ENCODE results near the gene CHDH.
A peak's percentile ranks its signal among the peaks of the same experiment; 100 is the strongest.

Gene CHDH

DNA sequence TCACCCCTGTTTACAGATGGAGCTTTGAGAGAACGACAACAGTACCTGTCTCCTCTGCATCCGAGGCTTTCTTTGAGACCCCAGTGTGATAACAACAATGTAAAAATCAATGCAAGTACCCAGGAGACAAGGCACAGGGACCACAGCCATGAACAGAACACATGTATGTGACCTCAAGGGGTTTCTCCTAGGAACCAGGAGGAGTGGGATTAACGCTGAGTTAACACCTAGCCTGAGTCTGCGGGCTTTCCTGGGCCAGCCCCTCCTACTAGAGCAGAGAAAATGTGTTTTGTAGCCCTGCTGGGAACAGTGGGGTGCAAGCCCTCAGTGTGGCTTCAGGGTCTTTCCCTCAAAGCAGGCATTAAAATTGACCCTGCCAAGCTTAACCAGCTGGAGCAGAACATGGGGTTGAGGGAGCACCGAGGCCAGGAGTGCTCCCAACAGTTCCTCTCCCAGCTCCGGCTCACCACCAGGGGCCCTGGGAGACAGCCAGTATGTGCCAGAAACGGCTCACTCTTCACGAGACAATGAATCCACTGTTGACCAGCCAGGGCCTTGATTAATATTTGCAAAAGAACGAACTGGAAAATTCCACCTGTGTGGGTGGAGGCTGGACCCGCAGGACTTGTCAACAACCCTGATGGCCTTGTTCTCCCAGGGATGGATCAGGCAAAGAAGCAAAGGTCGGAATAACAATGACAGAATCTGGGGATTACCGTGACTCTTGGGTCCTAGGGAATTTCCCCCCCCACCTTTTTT is 3.6 kb downstream of the CHDH start:
- H3K4me3 ChIP-seq (ENCODE audit: control insufficient read depth, low read depth, low read length), result no peak overlapping the region
- peak; percentile 32 for DNase-seq (ENCODE audit: low read depth)
- TF ChIP-seq, protein P1, sequence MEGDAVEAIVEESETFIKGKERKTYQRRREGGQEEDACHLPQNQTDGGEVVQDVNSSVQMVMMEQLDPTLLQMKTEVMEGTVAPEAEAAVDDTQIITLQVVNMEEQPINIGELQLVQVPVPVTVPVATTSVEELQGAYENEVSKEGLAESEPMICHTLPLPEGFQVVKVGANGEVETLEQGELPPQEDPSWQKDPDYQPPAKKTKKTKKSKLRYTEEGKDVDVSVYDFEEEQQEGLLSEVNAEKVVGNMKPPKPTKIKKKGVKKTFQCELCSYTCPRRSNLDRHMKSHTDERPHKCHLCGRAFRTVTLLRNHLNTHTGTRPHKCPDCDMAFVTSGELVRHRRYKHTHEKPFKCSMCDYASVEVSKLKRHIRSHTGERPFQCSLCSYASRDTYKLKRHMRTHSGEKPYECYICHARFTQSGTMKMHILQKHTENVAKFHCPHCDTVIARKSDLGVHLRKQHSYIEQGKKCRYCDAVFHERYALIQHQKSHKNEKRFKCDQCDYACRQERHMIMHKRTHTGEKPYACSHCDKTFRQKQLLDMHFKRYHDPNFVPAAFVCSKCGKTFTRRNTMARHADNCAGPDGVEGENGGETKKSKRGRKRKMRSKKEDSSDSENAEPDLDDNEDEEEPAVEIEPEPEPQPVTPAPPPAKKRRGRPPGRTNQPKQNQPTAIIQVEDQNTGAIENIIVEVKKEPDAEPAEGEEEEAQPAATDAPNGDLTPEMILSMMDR (conservative IDR thresholded peaks at IDR 0.05; ENCODE audit: control insufficient read depth, insufficient read depth, low read depth, low read length), result peak; percentile 7

DNA sequence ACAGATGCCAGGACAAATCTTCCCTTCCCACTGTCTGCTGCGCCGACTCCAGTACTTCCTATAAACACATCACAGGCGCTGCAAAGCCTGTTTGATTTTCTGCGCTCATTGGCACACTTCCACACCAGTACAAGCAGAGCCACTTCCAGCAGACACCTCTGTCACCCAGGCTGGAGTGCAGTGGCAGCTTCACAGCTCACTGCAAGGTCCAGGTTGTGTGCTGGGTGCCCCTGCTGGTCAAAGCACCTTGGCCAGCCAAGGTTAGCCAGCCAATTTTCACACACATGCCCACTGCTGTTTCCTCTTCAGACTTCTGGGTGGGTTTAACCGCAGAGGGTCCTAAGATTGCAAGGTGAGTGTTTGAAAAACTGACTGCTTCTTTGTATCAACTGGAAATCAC is 4.9 kb downstream of the CHDH start:
- TF ChIP-seq, protein P1 (conservative IDR thresholded peaks at IDR 0.05; ENCODE audit: control insufficient read depth, insufficient read depth, low read depth, low read length), result no peak
- DNase-seq (ENCODE audit: low read depth), result no peak
- no peak overlapping the region for H3K4me3 ChIP-seq (ENCODE audit: control insufficient read depth, low read depth, low read length)

DNA sequence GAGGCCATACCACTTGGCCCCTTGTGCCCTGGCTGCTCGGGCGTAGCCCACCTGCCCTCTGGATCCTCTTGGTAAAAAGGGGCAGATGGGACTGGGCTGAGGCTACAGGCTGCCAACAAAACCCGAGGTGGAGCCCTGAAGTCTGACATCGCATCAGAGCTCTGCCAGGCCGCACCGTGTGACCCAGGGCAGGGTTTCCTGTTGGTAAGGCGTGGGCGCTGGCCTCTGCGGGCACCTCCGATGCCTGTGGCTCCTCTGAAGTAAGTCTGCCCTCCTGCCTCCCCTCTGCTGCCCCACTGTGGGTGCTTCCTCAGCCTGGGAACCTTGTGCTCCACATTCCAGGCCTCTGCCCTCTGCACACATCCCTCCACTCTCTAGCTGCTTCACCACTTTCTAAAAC is 8.9 kb downstream of the CHDH start:
- DNase-seq (ENCODE audit: low read depth), result no peak
- TF ChIP-seq, protein P1 (conservative IDR thresholded peaks at IDR 0.05; ENCODE audit: control insufficient read depth, insufficient read depth, low read depth, low read length), result no peak
- no peak overlapping the region for H3K4me3 ChIP-seq (ENCODE audit: control insufficient read depth, low read depth, low read length)

DNA sequence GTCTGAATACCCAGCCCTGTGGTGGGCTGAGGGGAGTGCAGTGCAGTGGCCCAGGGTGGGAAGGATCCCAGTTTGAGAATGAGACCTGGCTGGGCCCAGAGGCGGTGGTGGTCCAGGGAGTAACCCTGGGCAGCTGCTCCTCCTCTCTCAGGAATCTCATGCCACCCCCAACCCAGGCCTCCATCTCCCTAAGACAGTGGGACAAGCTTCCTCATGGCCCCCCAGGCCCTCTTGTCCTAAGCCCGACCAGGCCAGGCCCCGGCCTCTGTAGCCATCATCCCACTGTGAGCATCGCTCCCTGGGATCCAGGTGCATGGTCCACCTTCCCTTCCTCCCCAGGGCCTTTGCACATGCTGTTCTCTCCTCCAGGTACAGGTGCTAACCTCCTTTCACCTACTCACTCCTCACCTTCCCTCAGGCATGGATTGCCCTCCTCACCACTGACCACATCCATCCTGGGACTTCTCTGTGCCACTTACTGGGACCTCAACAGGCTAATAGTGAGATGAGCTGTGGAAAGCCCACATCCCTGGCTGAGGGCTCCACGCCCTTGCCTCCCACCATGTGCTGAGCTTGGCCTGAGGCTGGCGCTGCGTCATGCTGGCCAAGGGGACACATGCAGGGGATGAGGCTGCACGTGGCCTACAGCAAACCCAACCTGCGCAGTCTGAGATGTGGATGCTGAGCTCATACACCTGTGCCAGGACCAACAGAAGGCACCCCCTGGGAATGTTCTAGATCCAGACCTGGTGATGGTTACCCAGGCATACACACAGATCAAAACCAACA is 9.9 kb downstream of the CHDH start:
- DNase-seq (ENCODE audit: low read depth), result no peak
- TF ChIP-seq, protein P1 (conservative IDR thresholded peaks at IDR 0.05; ENCODE audit: control insufficient read depth, insufficient read depth, low read depth, low read length), result no peak
- no peak overlapping the region for H3K4me3 ChIP-seq (ENCODE audit: control insufficient read depth, low read depth, low read length)

DNA sequence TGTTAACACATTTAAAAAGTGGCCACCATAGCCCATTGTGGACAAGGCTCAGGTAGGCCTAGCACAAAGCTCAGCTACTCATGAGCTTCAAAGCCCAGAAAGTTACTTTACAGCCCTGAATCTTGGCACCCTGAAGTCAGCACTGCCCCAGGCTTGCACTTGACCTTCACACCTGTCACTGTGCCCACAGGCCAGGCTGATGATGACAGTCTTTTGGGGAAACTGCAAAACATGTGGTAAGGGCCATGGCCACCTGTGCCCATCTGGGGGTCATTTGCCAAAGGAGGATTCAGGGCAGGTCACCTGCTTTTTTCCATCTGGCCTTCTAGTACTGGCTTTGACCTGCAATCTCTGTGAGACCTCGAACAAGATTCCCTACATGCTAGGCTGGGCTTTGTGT is 11.0 kb downstream of the CHDH start:
- no peak for DNase-seq (ENCODE audit: low read depth)
- no peak overlapping the region for H3K4me3 ChIP-seq (ENCODE audit: control insufficient read depth, low read depth, low read length)
- TF ChIP-seq, protein P1 (conservative IDR thresholded peaks at IDR 0.05; ENCODE audit: control insufficient read depth, insufficient read depth, low read depth, low read length), result no peak

DNA sequence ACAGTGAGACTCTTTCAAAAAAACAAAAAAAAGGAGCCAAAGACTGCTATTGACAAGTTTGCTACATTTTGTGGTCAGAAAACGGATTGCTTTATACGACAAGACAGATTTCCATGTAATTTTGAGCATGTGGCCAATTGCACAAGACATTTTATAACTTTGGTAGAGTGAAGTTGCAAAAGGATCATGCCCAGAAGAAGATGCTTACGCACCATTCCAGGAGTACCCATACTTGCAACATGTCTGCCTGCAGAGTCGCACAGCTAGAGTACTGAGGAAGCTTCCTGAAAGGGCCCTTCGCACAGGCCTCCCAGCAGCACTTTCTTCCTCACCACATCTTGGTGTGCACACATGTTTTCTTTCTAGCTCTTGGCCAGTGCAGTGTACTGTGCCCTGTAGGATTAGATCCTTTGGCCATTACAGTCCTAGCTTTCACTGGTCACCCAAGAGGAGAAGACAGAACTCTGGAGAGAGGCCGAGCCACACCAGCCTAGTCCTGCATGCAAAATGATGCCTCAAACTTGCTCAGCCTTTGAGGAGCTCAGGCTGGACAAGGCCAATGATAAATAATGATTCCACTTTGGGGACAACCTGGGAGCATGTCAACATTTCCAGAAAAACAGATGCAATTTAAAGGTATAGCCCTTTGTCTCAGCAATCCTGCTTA is 11.7 kb downstream of the CHDH start:
- no peak overlapping the region for H3K4me3 ChIP-seq (ENCODE audit: control insufficient read depth, low read depth, low read length)
- no peak for DNase-seq (ENCODE audit: low read depth)
- TF ChIP-seq, protein P1 (conservative IDR thresholded peaks at IDR 0.05; ENCODE audit: control insufficient read depth, insufficient read depth, low read depth, low read length), result no peak
